NCI-H2196 treated with DMSO at 0.1 percent for 48 hours (cell line): ENCODE data around the gene AREL1.
A peak's percentile ranks its signal among the peaks of the same experiment; 100 is the strongest.

ENCODE experiments used
- DNase-seq: peaks from one replicate; lab custom pipeline; 2025; ENCODE audit not compliant: unreplicated experiment; lab: John Stamatoyannopoulos, UW

Gene AREL1

GRCh38 chr14:74660167-74660566 is 52.7 kb downstream of the AREL1 start:
- no peak for DNase-seq

- DNase-seq, result no peak
These were observed 54.2 kb downstream of the AREL1 start for GRCh38 chr14:74658535-74659131.

GRCh38 chr14:74656964-74657363 is 55.9 kb downstream of the AREL1 start:
- DNase-seq, result no peak

GRCh38 chr14:74655599-74656395 is 57.1 kb downstream of the AREL1 start:
- no peak for DNase-seq

- no peak for DNase-seq
These were observed 57.9 kb downstream of the AREL1 start for GRCh38 chr14:74654931-74655330.

- DNase-seq, result no peak
These were observed 59.3 kb downstream of the AREL1 start for GRCh38 chr14:74653386-74654138.

- no peak for DNase-seq
These were observed 60.3 kb downstream of the AREL1 start for GRCh38 chr14:74652541-74652940.

- DNase-seq, result no peak
These were observed 61.8 kb downstream of the AREL1 start for GRCh38 chr14:74650927-74651686.

- DNase-seq, result no peak
These were observed 63.2 kb downstream of the AREL1 start for GRCh38 chr14:74649673-74650072.

- no peak for DNase-seq
These were observed 63.7 kb downstream of the AREL1 start for GRCh38 chr14:74649167-74649566.

- DNase-seq, result no peak
These were observed 64.3 kb downstream of the AREL1 start for GRCh38 chr14:74648601-74649000.

- DNase-seq, result peak; percentile 47
These were observed 65.0 kb downstream of the AREL1 start for GRCh38 chr14:74647678-74648461.

- no peak for DNase-seq
These were observed 65.7 kb downstream of the AREL1 start for GRCh38 chr14:74647061-74647677.

- no peak for DNase-seq
These were observed 67.0 kb downstream of the AREL1 start for GRCh38 chr14:74645756-74646470.

- no peak for DNase-seq
These were observed 67.6 kb downstream of the AREL1 start for GRCh38 chr14:74645244-74645643.

- no peak for DNase-seq
These were observed 71.1 kb downstream of the AREL1 start for GRCh38 chr14:74641601-74642391.

- DNase-seq, result no peak
These were observed 73.9 kb downstream of the AREL1 start for GRCh38 chr14:74638966-74639365.

- DNase-seq, result no peak
These were observed 74.8 kb downstream of the AREL1 start for GRCh38 chr14:74638066-74638465.

GRCh38 chr14:74637178-74637550 is 75.7 kb downstream of the AREL1 start:
- no peak for DNase-seq
